H1 (cell line): ENCODE data around the gene OPCML. TPM values are rescaled to one million over a fixed set of nuclear protein-coding genes. Genes with fewer than 3 reads are reported as not detected.

Experiments used
- CTCF ChIA-PET: fragments of 300-600 bp; sonication (Branson Sonifier 250); formaldehyde crosslinking; loops from one replicate; lab custom pipeline; 2021; ENCODE audit not compliant: partially characterized antibody; lab: Charles Lee
- POLR2A ChIA-PET: fragments of 300-600 bp; sonication (Branson Sonifier 250); formaldehyde crosslinking; loops from one replicate; lab custom pipeline; 2021; ENCODE audit warnings: inconsistent platforms; ENCODE audit not compliant: partially characterized antibody; lab: Charles Lee
- DNase-seq, 2 experiments: peaks; one replicate each; pipeline versions ENCODE4 v3.0.0 to v3.0.0-alpha.2; 2010 to 2022; ENCODE audit warnings: low spot score in 2 of 2, low read depth in 1 of 2, mixed read lengths in 1 of 2
- FAIRE-seq: peaks from 2 replicates; lab custom pipeline; 2011; peaks lifted over from hg19 to GRCh38; lab: Jason Lieb, UNC
- H2AFZ ChIP-seq: 2 replicates; pipeline ENCODE4 v1.8.1; 2012; ENCODE audit warnings: low read length, inconsistent platforms
- H2AK5ac ChIP-seq: 2 replicates; pipeline ENCODE4 v1.6.1; 2013; ENCODE audit warnings: low read depth, low read length
- H2BK120ac ChIP-seq: replicated peaks from 2 replicates; pipeline ENCODE3; 2013; ENCODE audit warnings: low read depth, low read length, inconsistent platforms
- H2BK12ac ChIP-seq: 2 replicates; pipeline ENCODE4 v1.6.1; 2013; ENCODE audit warnings: low read depth, low read length
- H2BK15ac ChIP-seq: 2 replicates; pipeline ENCODE4 v1.6.1; 2013; ENCODE audit warnings: low read length
- H2BK20ac ChIP-seq: 2 replicates; pipeline ENCODE4 v1.6.1; 2013; ENCODE audit warnings: low read length
- H2BK5ac ChIP-seq: 2 replicates; pipeline ENCODE4 v1.6.1; 2013; ENCODE audit warnings: low read depth, low read length
- H3K14ac ChIP-seq: 2 replicates; pipeline ENCODE4 v1.6.1; 2013; ENCODE audit warnings: inconsistent platforms; ENCODE audit not compliant: insufficient read length
- H3K18ac ChIP-seq: 2 replicates; pipeline ENCODE4 v1.6.1; 2013; ENCODE audit warnings: low read length; ENCODE audit errors: extremely low read depth
- H3K23ac ChIP-seq: 2 replicates; pipeline ENCODE4 v1.6.1; 2013; ENCODE audit warnings: inconsistent platforms; ENCODE audit not compliant: insufficient read length
- H3K23me2 ChIP-seq: 2 replicates; pipeline ENCODE4 v1.6.1; 2013; ENCODE audit warnings: low read depth, low read length
- H3K27ac ChIP-seq: 2 replicates; pipeline ENCODE4 v1.6.1; 2011; ENCODE audit warnings: low read depth, low read length, inconsistent platforms
- H3K27me3 ChIP-seq, 4 experiments: replicated peaks in 1 of 4; 1 replicate in 1 of 4; 2 replicates in 3 of 4; pipeline versions ENCODE4 v1.6.1 to v1.8.1; 2011 to 2013; ENCODE audit warnings: low read length in 3 of 4, mild to moderate bottlenecking in 3 of 4, inconsistent platforms in 2 of 4, mixed read lengths in 2 of 4, moderate library complexity in 1 of 4; ENCODE audit not compliant: control insufficient read depth in 3 of 4, insufficient read depth in 3 of 4; ENCODE audit errors: extremely low read depth in 1 of 4
- H3K36me3 ChIP-seq, 4 experiments: 2 replicates each; pipeline versions ENCODE4 v1.6.1 to v1.8.1; 2011 to 2013; ENCODE audit warnings: mild to moderate bottlenecking in 4 of 4, low read length in 3 of 4, moderate library complexity in 2 of 4, control low read depth in 1 of 4, inconsistent platforms in 1 of 4; ENCODE audit not compliant: insufficient read depth in 4 of 4, control insufficient read depth in 2 of 4
- H3K4ac ChIP-seq: replicated peaks from 2 replicates; pipeline ENCODE3; 2013; ENCODE audit warnings: low read length, low read depth, mixed read lengths, inconsistent platforms; ENCODE audit not compliant: insufficient read length
- H3K4me1 ChIP-seq, 4 experiments: replicated peaks in 1 of 4; 1 replicate in 1 of 4; 2 replicates in 3 of 4; pipeline versions ENCODE4 v1.6.1 to v1.8.1; 2011 to 2013; ENCODE audit warnings: low read length in 3 of 4, inconsistent platforms in 2 of 4, mixed read lengths in 1 of 4; ENCODE audit not compliant: insufficient read depth in 4 of 4, control insufficient read depth in 3 of 4
- H3K4me2 ChIP-seq, 2 experiments: 2 replicates each; pipeline versions ENCODE4 v1.6.1 to v1.8.1; 2011 to 2013; ENCODE audit warnings: low read depth in 2 of 2, low read length in 2 of 2, control low read depth in 1 of 2, inconsistent platforms in 1 of 2, mild to moderate bottlenecking in 1 of 2; ENCODE audit not compliant: insufficient read depth in 1 of 2
- H3K4me3 ChIP-seq, 4 experiments: fragments of 200-600, 300-600 bp in 1 of 4; sonication (generic), shearing (Covaris generic), sonication (Bioruptor Twin) in 1 of 4; 2 replicates each; pipeline versions ENCODE4 v1.5.1 to v1.8.1; 2011 to 2016; ENCODE audit warnings: low read length in 4 of 4, low read depth in 3 of 4, control low read depth in 2 of 4, inconsistent platforms in 2 of 4, mild to moderate bottlenecking in 2 of 4, mixed read lengths in 1 of 4, moderate library complexity in 1 of 4; ENCODE audit not compliant: insufficient read depth in 2 of 4; ENCODE audit errors: extremely low read depth in 1 of 4
- H3K56ac ChIP-seq: replicated peaks from 2 replicates; pipeline ENCODE3; 2013; ENCODE audit warnings: low read depth, mild to moderate bottlenecking, mixed read lengths, low read length, inconsistent platforms; ENCODE audit not compliant: insufficient read length
- H3K79me1 ChIP-seq: 2 replicates; pipeline ENCODE4 v1.6.1; 2013; ENCODE audit warnings: low read depth, low read length, control low read depth
- H3K79me2 ChIP-seq, 2 experiments: 2 replicates each; pipeline versions ENCODE4 v1.6.1 to v1.8.1; 2012 to 2013; ENCODE audit warnings: low read length in 2 of 2, mild to moderate bottlenecking in 2 of 2, inconsistent platforms in 1 of 2; ENCODE audit not compliant: insufficient read depth in 2 of 2, control insufficient read depth in 1 of 2
- H3K9ac ChIP-seq, 4 experiments: replicated peaks in 1 of 4; 1 replicate in 1 of 4; 2 replicates in 3 of 4; pipeline versions ENCODE4 v1.6.1 to v1.8.1; 2011 to 2013; ENCODE audit warnings: low read depth in 3 of 4, low read length in 3 of 4, control low read depth in 2 of 4, mild to moderate bottlenecking in 2 of 4, moderate library complexity in 2 of 4, inconsistent platforms in 1 of 4; ENCODE audit errors: extremely low read depth in 1 of 4
- H3K9me3 ChIP-seq, 2 experiments: 2 replicates each; pipeline versions ENCODE4 v1.6.1 to v1.8.1; 2012 to 2013; ENCODE audit warnings: mild to moderate bottlenecking in 2 of 2, moderate library complexity in 2 of 2, control low read depth in 1 of 2, inconsistent platforms in 1 of 2, low read depth in 1 of 2, low read length in 1 of 2, mixed read lengths in 1 of 2; ENCODE audit not compliant: insufficient read depth in 2 of 2
- H4K20me1 ChIP-seq, 2 experiments: replicated peaks in 1 of 2; 2 replicates each; pipeline versions ENCODE3 to v1.8.1; 2011 to 2013; ENCODE audit warnings: inconsistent platforms in 2 of 2, low read length in 2 of 2, mild to moderate bottlenecking in 1 of 2; ENCODE audit not compliant: insufficient read depth in 2 of 2, control insufficient read depth in 1 of 2
- H4K5ac ChIP-seq: 2 replicates; pipeline ENCODE4 v1.6.1; 2013; ENCODE audit warnings: low read length, low read depth, mixed read lengths, inconsistent platforms; ENCODE audit not compliant: insufficient read length
- H4K8ac ChIP-seq: 2 replicates; pipeline ENCODE4 v1.8.0; 2013; ENCODE audit warnings: mild to moderate bottlenecking, moderate library complexity, low read length, inconsistent platforms; ENCODE audit not compliant: insufficient read depth; ENCODE audit errors: extremely low read depth
- H4K91ac ChIP-seq: replicated peaks from 2 replicates; pipeline ENCODE3; 2013; ENCODE audit warnings: low read length, mixed read lengths, inconsistent platforms; ENCODE audit not compliant: insufficient read length
- GTF2F1 ChIP-seq: IDR thresholded peaks from 2 replicates; pipeline ENCODE4 v1.6.1; 2012; ENCODE audit warnings: low read depth, low read length, improper control_type of control experiment, borderline replicate concordance
- POLR2A ChIP-seq, 2 experiments: IDR thresholded peaks; 1 replicate in 1 of 2; 2 replicates in 1 of 2; pipeline ENCODE4 v1.6.1; 2011; ENCODE audit warnings: low read depth in 2 of 2, low read length in 2 of 2, mild to moderate bottlenecking in 2 of 2; ENCODE audit errors: control extremely low read depth in 1 of 2
- RXRA ChIP-seq: IDR thresholded peaks from 2 replicates; pipeline ENCODE4 v1.6.1; 2011; ENCODE audit warnings: low read depth, mild to moderate bottlenecking, low read length, moderate library complexity; ENCODE audit not compliant: insufficient read depth
- SP1 ChIP-seq: IDR thresholded peaks from 2 replicates; pipeline ENCODE4 v1.6.1; 2011; ENCODE audit warnings: low read depth, low read length
- SP2 ChIP-seq: IDR thresholded peaks from 2 replicates; pipeline ENCODE4 v1.6.1; 2012; ENCODE audit warnings: mild to moderate bottlenecking, low read length, inconsistent platforms
- TAF7 ChIP-seq: optimal IDR thresholded peaks from 2 replicates; pipeline ENCODE3; 2011; ENCODE audit warnings: low read depth, mild to moderate bottlenecking, inconsistent platforms, low read length, moderate library complexity, borderline replicate concordance
- WGBS, 2 experiments: shearing (Covaris generic) in 1 of 2; methylation state at CpG; one replicate each; pipeline versions ENCODE4 v1.1.6 to v1.1.7; 2013 to 2015; ENCODE audit warnings: low lambda C conversion rate in 2 of 2, mixed read lengths in 2 of 2, inconsistent platforms in 1 of 2, low coverage in 1 of 2, missing lambda C conversion rate in 1 of 2; ENCODE audit not compliant: insufficient replicate concordance in 2 of 2, insufficient coverage in 1 of 2, insufficient read length in 1 of 2; ENCODE audit errors: extremely low coverage in 1 of 2, missing lambda C conversion rate in 1 of 2; 5-methylcytosine and 5-hydroxymethylcytosine counted together
- polyA plus RNA-seq, 7 experiments: library from polyadenylated mRNA; depleted of rRNA in 3 of 7; stranded (reverse) in 5 of 7; unstranded in 2 of 7; fragments of >200 nt in 5 of 7; fragments of 200-250 nt in 2 of 7; gene quantifications; 1 replicate in 5 of 7; 2 replicates in 1 of 7; 4 replicates in 1 of 7; pipeline versions ENCODE4 v1.2.1 to v1.2.3, GENCODE V29; 2011 to 2013; ENCODE audit warnings: missing spikeins in 2 of 7, mixed read lengths in 2 of 7
- total RNA-seq: library from RNA; stranded (reverse); fragmentation: NEBNext Ultra II Directional; extraction: Animal tissue kit (Norgen Biotek cat#: 25700); gene quantifications from 2 replicates; pipeline ENCODE4 v1.2.1, GENCODE V29; 2021

OPCML gene
- total and polyA plus RNA-seq, 2 of the 8 experiments (the other 6 are each of a cell fraction or from before 2014, with no cell fraction given) = 2.3 to 3.1 TPM

- Histone ChIP-seq H3K4me1 (peaks cover 0 to 8% (median 1%) of the 10 kb centered on the region in 4 experiments; a peak in 2 of 7 replicates), H3K9ac (no peak overlapping the region), H3K36me3 (no peaks in the 10 kb centered on the region), H3K56ac (no peak overlapping the region), H3K9me3 (no peaks in the 10 kb centered on the region), H2BK5ac (no peak overlapping the region), H4K20me1 (no peaks in the 10 kb centered on the region), H3K18ac (no peak overlapping the region), H3K79me1 (no peaks in the 10 kb centered on the region), H4K91ac (no peak overlapping the region), H3K27ac (no peak overlapping the region), H2BK120ac (no peak overlapping the region), H3K79me2 (no peaks in the 10 kb centered on the region), H4K8ac (no peak overlapping the region), H3K27me3 (no peaks in the 10 kb centered on the region), H3K4ac (no peak overlapping the region), H2AK5ac (no peak overlapping the region), H3K23me2 (no peaks in the 10 kb centered on the region), H2BK15ac (no peak overlapping the region), H2BK20ac (no peak overlapping the region), H3K23ac (no peak overlapping the region), H4K5ac (no peak overlapping the region), H3K14ac (no peak overlapping the region), H2AFZ (no peak overlapping the region), H3K4me2 (no peak overlapping the region), H2BK12ac (no peak overlapping the region), H3K4me3 (no peak overlapping the region)
- 88% methylated on average over 2 of the region's 2 CpGs; no CpG with 5 or more reads in 1 of the 2 experiments for WGBS, 2 experiments
- POLR2A ChIA-PET = no interaction called here
- CTCF ChIA-PET = interaction anchor here (1.4 kb wide), 1 partner anchor 67 kb away, joined by 3 read pairs; no protein-coding TSS in a partner anchor
- DNase-seq (no peak), FAIRE-seq (no peak)
- TF ChIP-seq GTF2F1 (no peak), RXRA (no peak), SP2 (no peak), TAF7 (no peak), POLR2A (IDR thresholded peaks at IDR 0.05; ENCODE audit: control extremely low read depth in 1 of 2, low read depth in 2 of 2, low read length in 2 of 2) (no peak), SP1 (no peak)
These were observed 520.7 kb downstream of the OPCML start for GRCh38 chr11:133011604-133012003.
